NOMO-1 treated with dmso at 0.1 percent for 144 hours (cell line): ENCODE measurements around the gene SLC26A3.

ENCODE experiments used
- DNase-seq: peaks from one replicate; lab custom pipeline; 2025; ENCODE audit not compliant: unreplicated experiment; lab: John Stamatoyannopoulos, UW

SLC26A3 gene

DNA sequence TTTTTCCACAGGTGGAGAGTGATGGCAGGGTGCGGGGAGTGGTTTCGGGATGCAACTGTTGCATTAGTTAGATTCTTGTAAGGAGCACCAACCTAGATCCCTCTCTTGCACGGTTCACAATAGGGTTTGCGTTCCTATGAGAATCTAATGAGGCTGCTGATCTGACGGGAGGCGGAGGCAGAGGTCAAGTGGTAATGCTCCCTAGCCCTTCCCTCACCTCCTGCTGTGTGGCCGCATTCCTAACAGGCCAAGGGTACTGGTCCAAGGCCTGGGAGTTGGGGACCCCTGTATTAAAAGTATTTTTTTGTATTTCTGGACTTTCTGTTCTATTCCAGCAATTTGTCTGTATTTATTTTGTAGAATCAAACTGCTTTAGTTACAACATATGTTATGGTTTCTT, 51.9 kb downstream of the SLC26A3 start:
- DNase-seq, result no peak

DNA sequence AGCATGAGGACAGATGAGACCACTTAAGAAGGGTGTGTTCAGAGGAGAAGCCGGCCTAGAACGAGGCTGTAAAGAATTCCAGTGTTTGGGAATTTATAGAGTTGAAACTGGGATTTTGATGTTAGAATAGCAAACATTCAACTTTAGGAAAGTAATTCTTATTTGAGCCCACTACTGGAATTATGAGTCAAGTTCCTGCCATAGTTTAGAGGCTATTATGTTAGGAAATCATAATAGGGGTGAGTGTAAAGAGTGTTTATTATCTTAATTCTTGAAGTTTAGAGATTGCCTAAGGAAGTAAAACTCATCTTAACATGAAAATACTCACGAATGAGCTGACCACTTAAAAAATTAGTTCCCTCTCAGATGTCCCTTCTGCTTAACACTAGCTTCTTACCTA, 57.0 kb downstream of the SLC26A3 start:
- no peak for DNase-seq

DNA sequence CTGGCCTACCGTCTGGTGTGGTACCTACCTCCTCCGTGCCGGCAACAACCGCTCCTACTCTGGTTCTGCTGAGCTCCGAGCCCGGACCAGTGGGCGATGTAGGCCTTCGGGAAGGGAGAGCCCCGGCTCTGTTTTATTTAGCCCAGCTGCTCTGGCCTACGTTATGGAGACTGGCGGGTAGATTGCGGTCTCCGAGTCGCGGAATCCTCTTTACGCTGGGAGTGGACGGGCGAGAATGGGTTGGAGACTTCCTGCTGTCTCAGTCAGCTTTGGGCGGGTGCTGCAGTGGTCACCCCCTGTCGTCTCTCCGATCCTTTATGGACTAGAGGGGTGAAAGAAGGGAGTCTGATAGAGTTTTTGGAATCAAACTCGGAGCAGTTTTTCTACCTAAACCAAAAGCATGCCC, 58.7 kb downstream of the SLC26A3 start:
- DNase-seq, result no peak

DNA sequence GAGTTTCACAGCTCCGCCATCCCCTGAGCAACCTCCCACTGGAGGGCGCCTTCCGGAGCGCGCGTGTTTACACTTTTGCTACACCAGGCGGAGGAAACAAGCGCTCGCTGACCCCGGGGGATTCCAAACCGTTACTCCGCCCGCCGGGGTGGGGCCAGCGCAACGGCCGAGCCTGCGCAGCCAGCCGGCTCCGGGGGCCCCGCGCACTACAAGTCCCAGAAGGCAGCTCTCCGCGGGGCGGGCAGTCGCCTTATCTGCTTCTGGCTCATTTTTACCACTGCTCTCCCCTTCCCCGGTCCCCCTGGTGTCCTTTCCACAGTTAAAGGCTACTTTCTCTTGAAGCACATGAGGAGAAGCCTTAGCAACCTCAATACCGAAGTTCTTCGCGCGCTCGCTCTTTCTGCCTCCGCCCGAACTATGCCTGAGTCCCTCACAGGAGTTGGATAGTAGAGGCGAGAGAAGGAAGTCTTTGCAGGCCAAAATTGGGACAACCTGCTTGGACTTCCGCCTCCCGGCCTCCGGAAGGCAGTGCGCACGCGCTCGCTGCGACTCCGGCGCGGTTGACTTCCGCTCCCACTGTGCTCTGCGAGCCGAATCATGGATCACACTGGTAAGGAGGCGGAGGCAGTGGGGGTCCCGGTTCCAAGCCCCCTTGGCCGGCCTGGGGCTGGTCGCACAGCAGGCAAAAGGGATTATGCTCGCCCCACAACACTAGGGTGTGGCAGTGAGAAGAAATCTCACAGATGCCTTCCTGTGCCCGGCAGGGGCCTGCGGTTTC, 59.3 kb downstream of the SLC26A3 start, which contains the start of gene CBLL1:
TSS of gene CBLL1 (plus strand) at position 576 of the 778 bp plus-strand sequence. CDS start at position 598, 22 bp downstream.
- peak; percentile 73 for DNase-seq

DNA sequence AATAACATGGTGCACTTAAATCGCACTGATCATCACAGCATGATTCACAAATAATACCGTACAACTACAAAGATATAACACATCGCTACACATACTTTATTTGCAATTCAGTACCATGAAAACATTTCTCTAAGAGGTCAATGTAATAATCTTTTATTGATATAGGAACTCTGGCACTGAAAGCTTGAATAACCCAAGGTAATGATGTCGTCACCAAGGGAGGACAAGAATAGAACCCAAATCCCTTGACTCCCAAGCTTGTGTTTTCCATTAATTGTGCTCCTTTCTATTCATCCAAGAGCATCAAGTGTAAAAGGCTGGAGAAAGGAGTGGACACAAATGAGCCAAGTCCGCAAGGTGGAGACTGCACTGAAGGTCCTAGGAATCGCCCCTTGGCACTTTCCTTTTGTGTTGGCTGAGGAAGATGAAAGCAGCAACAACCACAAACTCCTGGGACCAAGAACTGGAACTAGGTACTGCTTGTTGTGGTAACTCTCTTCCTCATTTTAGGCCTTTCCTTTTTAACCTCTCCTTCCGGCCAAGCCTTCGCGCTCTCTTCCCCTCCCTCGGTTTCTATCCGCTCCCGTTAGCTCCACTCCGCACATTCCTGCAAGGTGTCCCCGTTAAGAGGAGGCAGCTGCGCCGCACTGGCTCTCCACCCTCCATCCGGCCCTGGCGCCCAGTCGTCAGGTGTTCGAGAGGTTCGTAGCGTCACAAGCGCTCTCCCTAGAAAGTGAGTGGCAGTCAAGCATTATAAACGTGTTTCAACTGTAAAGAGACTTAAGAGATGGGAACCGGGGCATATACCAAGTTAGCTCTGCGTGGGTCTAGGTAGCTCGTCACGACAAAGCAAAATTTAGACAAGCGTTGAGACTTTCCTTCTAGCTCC, 60.1 kb downstream of the SLC26A3 start:
- DNase-seq, result peak; percentile 82

DNA sequence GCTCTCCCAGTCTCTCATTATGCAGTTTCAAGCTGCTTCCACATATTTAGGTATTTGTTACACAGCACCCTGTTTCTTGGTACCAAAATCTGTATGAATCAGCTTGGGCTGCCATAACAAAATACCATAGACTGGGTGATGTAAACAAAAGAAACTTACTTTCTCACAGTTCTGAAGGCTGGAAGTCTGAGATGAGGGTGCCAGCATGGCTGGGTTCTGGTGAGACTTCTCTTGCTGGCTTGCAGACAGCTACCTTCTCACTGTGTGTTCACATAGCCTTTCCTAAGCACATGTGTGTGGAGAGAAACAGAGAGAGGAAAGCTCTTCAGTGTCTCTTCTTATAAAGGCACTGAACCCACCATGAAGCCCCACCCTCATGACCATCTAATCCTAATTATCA, 74.7 kb downstream of the SLC26A3 start:
- no peak for DNase-seq

DNA sequence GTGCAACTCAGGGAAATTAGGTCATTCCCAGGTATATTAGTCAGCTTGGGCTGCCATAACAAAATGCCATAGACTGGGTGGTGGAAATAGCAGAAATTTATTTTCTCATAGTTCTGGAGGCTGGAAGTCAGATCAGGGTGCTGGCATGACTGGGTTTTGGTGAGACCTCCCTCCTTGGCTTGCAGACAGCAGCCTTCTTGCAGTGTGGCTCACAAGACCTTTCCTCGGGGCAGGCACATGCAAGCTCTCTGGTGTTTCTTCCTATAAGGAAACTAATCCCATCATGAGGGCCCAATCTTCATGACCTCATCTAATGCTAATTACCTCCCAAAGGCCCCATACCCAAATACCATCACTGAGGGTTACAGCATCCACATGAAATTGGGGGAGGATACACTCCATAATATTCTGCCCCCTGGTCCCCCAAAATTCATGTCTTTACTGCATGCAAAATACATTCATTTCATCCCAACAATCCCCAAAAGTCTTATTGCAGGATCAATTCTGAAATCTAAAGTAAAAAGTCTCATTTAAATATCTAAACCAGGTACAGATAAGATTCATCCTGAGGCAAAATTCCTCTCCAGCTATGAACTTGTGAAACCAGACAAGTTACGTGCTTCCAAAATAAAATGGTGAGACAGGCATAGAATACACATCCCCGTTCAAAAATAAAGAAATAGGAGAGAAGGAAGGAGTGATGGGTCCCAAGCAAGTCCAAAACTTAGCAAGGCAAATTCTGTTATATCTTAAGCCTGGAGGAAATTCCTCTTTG, 76.5 kb downstream of the SLC26A3 start:
- DNase-seq, result no peak

DNA sequence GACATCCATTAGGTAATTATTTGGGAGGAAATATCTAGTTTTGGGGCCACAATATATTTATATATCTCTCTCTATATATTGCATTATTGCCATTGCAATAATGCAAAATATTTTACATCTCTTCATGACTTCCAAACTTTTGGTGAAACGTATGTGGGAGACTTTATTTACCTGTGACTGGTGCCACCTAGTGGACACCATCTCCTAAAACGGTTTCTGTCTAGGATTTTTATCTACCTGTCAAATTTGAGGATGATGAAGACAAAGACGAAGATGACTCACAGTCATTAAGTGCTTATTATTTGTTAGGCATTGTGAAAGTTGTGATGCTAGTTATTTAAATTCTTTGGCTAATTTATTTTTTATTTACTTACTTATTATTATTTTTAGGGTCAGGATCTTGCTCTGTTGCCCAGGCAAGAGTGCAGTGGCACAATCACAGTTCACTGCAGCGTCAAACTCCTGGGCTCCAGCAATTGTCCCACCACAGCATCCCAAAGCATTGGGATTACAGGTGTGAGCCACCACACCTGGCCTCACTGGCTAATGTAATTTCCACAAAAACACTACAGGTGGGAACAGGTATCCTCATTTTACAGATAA, 77.8 kb downstream of the SLC26A3 start:
- no peak for DNase-seq

DNA sequence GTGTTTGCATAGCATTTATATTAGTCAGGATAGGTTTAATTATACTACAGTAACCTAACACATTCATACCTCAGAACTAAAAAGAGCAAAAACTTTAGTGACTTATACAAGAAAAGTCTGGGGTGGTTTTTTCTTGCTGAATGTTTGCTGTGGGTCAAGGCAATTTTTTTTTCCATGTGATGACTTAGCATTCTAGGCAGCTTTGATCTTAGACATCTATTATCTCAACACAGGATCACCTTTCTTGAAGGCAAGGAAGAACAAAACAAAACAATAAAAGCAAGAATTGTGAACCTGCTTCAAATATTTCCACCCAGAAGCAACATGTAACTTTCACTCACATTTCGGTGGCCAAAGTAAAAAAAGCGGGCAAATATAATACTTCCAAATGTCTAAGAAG, 79.8 kb downstream of the SLC26A3 start:
- no peak for DNase-seq

DNA sequence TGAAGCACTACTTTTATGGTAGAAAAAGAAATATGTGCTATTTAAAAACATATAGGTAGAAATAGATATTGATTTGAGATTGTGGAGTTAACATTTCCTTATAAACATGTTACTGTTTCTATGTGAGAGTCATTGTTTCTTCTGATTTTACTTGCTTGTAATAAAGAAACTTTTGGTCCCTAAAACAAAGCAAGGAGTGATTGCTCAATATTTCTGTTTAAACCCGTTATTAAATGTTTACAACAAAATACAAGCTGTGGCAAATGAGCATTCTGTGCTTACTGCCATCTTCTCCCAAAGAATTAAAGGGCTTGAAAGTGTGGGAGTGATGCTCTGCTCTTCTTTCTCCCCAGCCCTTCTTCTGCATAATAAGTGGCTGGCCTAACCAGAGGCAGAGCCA, 81.7 kb downstream of the SLC26A3 start:
- DNase-seq, result no peak

DNA sequence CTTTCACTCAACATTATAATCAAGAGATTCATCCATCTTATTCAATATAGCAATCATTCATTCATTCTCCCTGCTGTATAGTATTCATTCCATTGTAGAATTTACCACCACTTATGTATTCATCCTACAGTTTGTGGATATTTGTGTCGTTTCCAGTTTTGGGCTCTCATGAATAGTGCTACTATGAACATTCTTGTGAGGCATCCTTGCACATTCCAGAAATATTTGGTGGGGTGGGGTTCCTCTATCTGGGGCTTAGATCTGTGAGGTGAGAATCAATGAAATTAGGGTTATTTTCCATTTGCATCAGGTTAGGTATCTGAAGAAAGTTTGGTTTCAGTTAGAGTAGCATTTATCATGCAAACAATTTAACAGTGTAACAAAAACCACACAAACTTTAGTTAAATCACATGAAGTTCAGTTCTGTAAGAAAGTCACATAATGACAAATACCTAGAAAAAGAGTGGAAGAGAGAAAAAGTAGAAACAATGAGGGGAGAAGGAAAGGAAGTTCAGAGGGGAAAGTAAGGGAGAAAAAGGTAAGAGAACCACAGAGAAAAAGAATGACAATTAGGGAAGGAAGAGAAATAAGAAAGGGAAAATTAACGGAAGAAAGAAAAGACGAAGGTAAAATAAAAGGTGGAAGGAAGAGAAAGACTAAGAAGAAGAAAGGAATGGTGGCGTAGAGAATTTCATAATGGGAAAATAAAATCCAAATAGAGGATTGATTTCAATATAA, 84.4 kb downstream of the SLC26A3 start:
- no peak for DNase-seq

DNA sequence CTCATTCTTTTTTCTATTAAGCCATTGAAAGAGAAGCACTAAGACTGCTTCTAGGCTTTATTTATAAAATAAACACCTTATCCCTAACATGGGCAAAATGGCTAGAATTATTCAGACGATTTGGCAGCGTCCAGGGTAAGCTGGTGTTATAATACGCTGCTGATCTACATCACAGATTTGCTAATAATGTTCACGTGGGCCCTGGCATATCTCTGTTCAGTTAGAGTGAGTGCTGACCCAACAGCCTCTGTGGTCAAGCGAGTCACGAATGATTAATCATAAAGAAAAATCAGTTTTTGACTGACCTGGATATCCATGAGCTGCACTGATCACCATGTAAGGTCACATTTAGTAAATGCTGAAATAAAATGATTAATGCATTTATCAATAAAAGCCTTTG, 87.5 kb downstream of the SLC26A3 start:
- no peak for DNase-seq
